GM23338 (cell line): ENCODE measurements around the gene ABR. TPM values are rescaled to one million over a fixed set of nuclear protein-coding genes. Genes with fewer than 3 reads are reported as not detected.

Experiments used
- ATAC-seq: fragments of 200-7000 bp; cut with Tn5 transposase; 3 replicates; pipeline ENCODE4 v1.9.1; 2020
- DNase-seq: peaks from one replicate; pipeline ENCODE4 v3.0.0-alpha.2; 2015; ENCODE audit warnings: low spot score
- H2AFZ ChIP-seq: fragments of 200-600 bp; sonication (generic); 2 replicates; pipeline ENCODE4 v1.8.0; 2016; ENCODE audit warnings: antibody characterized with exemption, mild to moderate bottlenecking, moderate library complexity
- H3F3A ChIP-seq: fragments of 200-600 bp; sonication (generic); replicated peaks from 2 replicates; pipeline ENCODE4 v1.8.0; 2017; ENCODE audit warnings: antibody characterized with exemption, mixed run types, low read depth
- H3K27ac ChIP-seq: fragments of 200-600 bp; sonication (generic); 2 replicates; pipeline ENCODE4 v1.6.1; 2016; ENCODE audit warnings: low read depth
- H3K27me3 ChIP-seq: fragments of 200-600 bp; sonication (generic); 2 replicates; pipeline ENCODE4 v1.8.0; 2016; ENCODE audit warnings: mild to moderate bottlenecking, mixed run types, moderate library complexity; ENCODE audit not compliant: insufficient read depth
- H3K36me3 ChIP-seq: fragments of 200-600 bp; sonication (generic); 2 replicates; pipeline ENCODE4 v1.8.0; 2016; ENCODE audit warnings: mild to moderate bottlenecking; ENCODE audit not compliant: insufficient read depth
- H3K4me1 ChIP-seq: fragments of 200-600 bp; sonication (generic); 2 replicates; pipeline ENCODE4 v1.8.0; 2016; ENCODE audit warnings: mild to moderate bottlenecking, moderate library complexity; ENCODE audit not compliant: insufficient read depth
- H3K4me2 ChIP-seq: fragments of 200-600 bp; sonication (generic); 2 replicates; pipeline ENCODE4 v1.7.1; 2017; ENCODE audit warnings: mixed run types
- H3K4me3 ChIP-seq: fragments of 200-600 bp; sonication (generic); 2 replicates; pipeline ENCODE4 v1.6.1; 2016; ENCODE audit warnings: mixed run types
- H3K79me2 ChIP-seq: fragments of 200-600 bp; sonication (generic); replicated peaks from 2 replicates; pipeline ENCODE4 v1.8.0; 2017; ENCODE audit warnings: mild to moderate bottlenecking; ENCODE audit not compliant: insufficient read depth
- H3K9me2 ChIP-seq: fragments of 200-600 bp; sonication (generic); 2 replicates; pipeline ENCODE4 v1.8.0; 2017; ENCODE audit not compliant: insufficient read depth
- H4K20me1 ChIP-seq: fragments of 200-600 bp; sonication (generic); replicated peaks from 2 replicates; pipeline ENCODE4 v1.8.0; 2017; ENCODE audit warnings: mild to moderate bottlenecking; ENCODE audit not compliant: insufficient read depth
- H3K27ac Mint-ChIP-seq: 2 replicates; pipeline ENCODE4 v1.8.0; 2020; ENCODE audit warnings: inconsistent platforms, mild to moderate bottlenecking, moderate library complexity, mixed read lengths
- H3K27me3 Mint-ChIP-seq: 3 replicates; pipeline ENCODE4 v1.8.0; 2022; ENCODE audit warnings: low read depth, mild to moderate bottlenecking, moderate library complexity, mixed read lengths, inconsistent platforms; ENCODE audit not compliant: insufficient read depth, poor library complexity
- H3K36me3 Mint-ChIP-seq: 3 replicates; pipeline ENCODE4 v1.8.0; 2021; ENCODE audit warnings: low read depth, mild to moderate bottlenecking, inconsistent platforms, moderate library complexity, mixed read lengths
- H3K4me1 Mint-ChIP-seq: 3 replicates; pipeline ENCODE4 v1.8.0; 2020; ENCODE audit warnings: mild to moderate bottlenecking, inconsistent platforms, mixed read lengths
- H3K4me3 Mint-ChIP-seq: 3 replicates; pipeline ENCODE4 v1.8.0; 2021; ENCODE audit warnings: moderate library complexity, mild to moderate bottlenecking, inconsistent platforms, mixed read lengths
- H3K9me3 Mint-ChIP-seq: 3 replicates; pipeline ENCODE4 v1.8.0; 2020; ENCODE audit warnings: moderate library complexity, mild to moderate bottlenecking, inconsistent platforms, mixed read lengths
- CREB1 ChIP-seq: fragments of 250-450 bp; sonication (Bioruptor Pico); IDR thresholded peaks from 2 replicates; pipeline ENCODE4 v1.5.0; 2020; ENCODE audit warnings: low read depth, mild to moderate bottlenecking, moderate library complexity
- EZH2 ChIP-seq: fragments of 200-600 bp; sonication (generic); IDR thresholded peaks from one replicate; pipeline ENCODE4 v1.8.0; 2017; ENCODE audit warnings: antibody characterized with exemption, mild to moderate bottlenecking, low read depth; ENCODE audit not compliant: unreplicated experiment
- EZH2phosphoT487 ChIP-seq: fragments of 200-600 bp; sonication (generic); IDR thresholded peaks from one replicate; pipeline ENCODE4 v1.8.1; 2018; ENCODE audit warnings: antibody characterized with exemption; ENCODE audit not compliant: unreplicated experiment
- JUNB ChIP-seq: IDR thresholded peaks from one replicate; pipeline ENCODE4 v1.6.1; 2016; ENCODE audit warnings: antibody characterized with exemption; ENCODE audit not compliant: unreplicated experiment
- NANOG ChIP-seq: IDR thresholded peaks from 2 replicates; pipeline ENCODE4 v1.6.1; 2016; ENCODE audit warnings: antibody characterized with exemption, borderline replicate concordance
- POLR2AphosphoS5 ChIP-seq: IDR thresholded peaks from 2 replicates; pipeline ENCODE4 v1.6.1; 2016; ENCODE audit warnings: antibody characterized with exemption, low read depth
- STAT1 ChIP-seq: IDR thresholded peaks from one replicate; pipeline ENCODE4 v1.6.1; 2016; ENCODE audit warnings: antibody characterized with exemption; ENCODE audit not compliant: unreplicated experiment
- ZNF114 ChIP-seq: fragments of 250-450 bp; sonication (Bioruptor Pico); IDR thresholded peaks from 2 replicates; pipeline ENCODE4 v1.5.0; 2020; ENCODE audit warnings: mild to moderate bottlenecking, moderate library complexity
- ZNF331 ChIP-seq: fragments of 250-450 bp; sonication (Bioruptor Pico); IDR thresholded peaks from 2 replicates; pipeline ENCODE4 v1.5.0; 2020; ENCODE audit warnings: low read depth, mild to moderate bottlenecking, moderate library complexity
- polyA plus RNA-seq: library from polyadenylated mRNA; unstranded; fragments of >200 nt; fragmentation: Nextera tagmentation; extraction: Ambion mirVana; gene quantifications from 2 replicates; pipeline ENCODE4 v1.2.1, GENCODE V29; 2016
- total RNA-seq: library from RNA; depleted of rRNA; stranded (reverse); fragments of >200 nt; shearing (Covaris generic); gene quantifications from 2 replicates; pipeline ENCODE4 v1.2.3, GENCODE V29; 2014
- TF ChIP-seq, protein P1 (sequence below): IDR thresholded peaks from 2 replicates; pipeline ENCODE4 v1.6.1; 2016; ENCODE audit warnings: antibody characterized with exemption
- TF ChIP-seq, protein P2 (sequence below): IDR thresholded peaks from one replicate; pipeline ENCODE4 v1.6.1; 2018; ENCODE audit warnings: antibody characterized with exemption; ENCODE audit not compliant: unreplicated experiment
- TF ChIP-seq, protein P3 (sequence below), 2 experiments: fragments of 200-600 bp in 1 of 2; sonication (generic) in 1 of 2; conservative IDR thresholded peaks; 2 replicates each; pipeline versions ENCODE4 v1.5.1 to v1.6.1; 2016 to 2017; ENCODE audit warnings: antibody characterized with exemption in 2 of 2, low read depth in 2 of 2, mild to moderate bottlenecking in 2 of 2, moderate library complexity in 1 of 2
- TF ChIP-seq, protein P4 (sequence below): fragments of 250-450 bp; sonication (Bioruptor Pico); IDR thresholded peaks from 2 replicates; pipeline ENCODE4 v1.5.0; 2020; ENCODE audit warnings: mild to moderate bottlenecking, moderate library complexity

Gene ABR
- total and polyA plus RNA-seq, 2 experiments from 2014 or later = 15.0 to 27.7 TPM

DNA sequence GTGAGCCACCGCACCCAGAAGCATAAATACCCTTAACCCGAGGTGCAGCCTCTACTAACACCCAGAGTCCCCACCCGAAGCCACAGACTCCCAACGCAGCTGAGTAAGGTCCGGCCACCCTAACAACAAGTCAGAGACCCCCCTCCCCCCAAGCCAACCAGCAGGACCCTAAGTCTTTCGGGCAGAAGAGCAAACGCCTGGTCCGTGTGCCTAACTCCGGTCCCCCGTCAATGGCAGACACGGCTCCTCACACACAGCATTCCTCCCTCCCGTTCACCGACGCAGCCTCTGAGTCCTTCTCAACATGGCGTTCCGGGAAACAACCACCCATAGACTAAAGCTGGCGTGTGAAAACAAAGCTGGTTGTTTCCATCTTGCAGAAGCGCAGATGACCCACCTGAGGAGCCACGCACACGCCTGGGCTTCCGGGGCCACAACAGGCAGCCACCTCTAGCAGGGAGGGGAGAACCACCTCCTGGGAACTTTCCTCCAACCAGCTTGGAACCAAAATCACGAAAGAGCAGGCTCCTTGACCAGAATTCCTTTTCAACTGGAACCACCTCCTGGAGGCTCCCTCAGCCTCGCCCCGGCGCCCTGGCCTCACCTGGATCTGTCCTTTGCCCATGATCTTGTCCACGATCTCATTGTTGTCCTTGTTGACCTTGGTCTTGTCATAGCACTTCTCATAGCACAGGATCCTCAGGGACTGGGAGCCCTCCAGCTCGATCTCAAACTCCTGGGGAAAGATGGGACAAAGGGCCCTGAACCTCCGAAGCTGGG is 130.1 kb downstream of the ABR start:
- H2AFZ ChIP-seq = no peak overlapping the region
- peaks cover 7% of the 10 kb centered on the region for H3K27me3 Mint-ChIP-seq
- no peak overlapping the region for H3K27ac Mint-ChIP-seq
- H3K4me3 Mint-ChIP-seq = no peak overlapping the region
- H3K9me3 Mint-ChIP-seq = no peaks in the 10 kb centered on the region
- H3K79me2 ChIP-seq = no peaks in the 10 kb centered on the region
- H3K4me2 ChIP-seq = no peak overlapping the region
- no peak overlapping the region for H3K4me3 ChIP-seq
- no peaks in the 10 kb centered on the region for H3K27me3 ChIP-seq
- no peaks in the 10 kb centered on the region; the same call in 2 of the 3 replicates for H3K36me3 Mint-ChIP-seq
- no peak overlapping the region for H3K27ac ChIP-seq
- TF ChIP-seq POLR2AphosphoS5 = no peak
- TF ChIP-seq CREB1 = no peak
- no peak for TF ChIP-seq EZH2phosphoT487
- no peak for TF ChIP-seq STAT1
- TF ChIP-seq, protein P1, sequence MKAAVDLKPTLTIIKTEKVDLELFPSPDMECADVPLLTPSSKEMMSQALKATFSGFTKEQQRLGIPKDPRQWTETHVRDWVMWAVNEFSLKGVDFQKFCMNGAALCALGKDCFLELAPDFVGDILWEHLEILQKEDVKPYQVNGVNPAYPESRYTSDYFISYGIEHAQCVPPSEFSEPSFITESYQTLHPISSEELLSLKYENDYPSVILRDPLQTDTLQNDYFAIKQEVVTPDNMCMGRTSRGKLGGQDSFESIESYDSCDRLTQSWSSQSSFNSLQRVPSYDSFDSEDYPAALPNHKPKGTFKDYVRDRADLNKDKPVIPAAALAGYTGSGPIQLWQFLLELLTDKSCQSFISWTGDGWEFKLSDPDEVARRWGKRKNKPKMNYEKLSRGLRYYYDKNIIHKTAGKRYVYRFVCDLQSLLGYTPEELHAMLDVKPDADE = no peak
- no peak for TF ChIP-seq ZNF331 (CRISPR knock-in tag)
- TF ChIP-seq EZH2 = no peak
- TF ChIP-seq, protein P2, sequence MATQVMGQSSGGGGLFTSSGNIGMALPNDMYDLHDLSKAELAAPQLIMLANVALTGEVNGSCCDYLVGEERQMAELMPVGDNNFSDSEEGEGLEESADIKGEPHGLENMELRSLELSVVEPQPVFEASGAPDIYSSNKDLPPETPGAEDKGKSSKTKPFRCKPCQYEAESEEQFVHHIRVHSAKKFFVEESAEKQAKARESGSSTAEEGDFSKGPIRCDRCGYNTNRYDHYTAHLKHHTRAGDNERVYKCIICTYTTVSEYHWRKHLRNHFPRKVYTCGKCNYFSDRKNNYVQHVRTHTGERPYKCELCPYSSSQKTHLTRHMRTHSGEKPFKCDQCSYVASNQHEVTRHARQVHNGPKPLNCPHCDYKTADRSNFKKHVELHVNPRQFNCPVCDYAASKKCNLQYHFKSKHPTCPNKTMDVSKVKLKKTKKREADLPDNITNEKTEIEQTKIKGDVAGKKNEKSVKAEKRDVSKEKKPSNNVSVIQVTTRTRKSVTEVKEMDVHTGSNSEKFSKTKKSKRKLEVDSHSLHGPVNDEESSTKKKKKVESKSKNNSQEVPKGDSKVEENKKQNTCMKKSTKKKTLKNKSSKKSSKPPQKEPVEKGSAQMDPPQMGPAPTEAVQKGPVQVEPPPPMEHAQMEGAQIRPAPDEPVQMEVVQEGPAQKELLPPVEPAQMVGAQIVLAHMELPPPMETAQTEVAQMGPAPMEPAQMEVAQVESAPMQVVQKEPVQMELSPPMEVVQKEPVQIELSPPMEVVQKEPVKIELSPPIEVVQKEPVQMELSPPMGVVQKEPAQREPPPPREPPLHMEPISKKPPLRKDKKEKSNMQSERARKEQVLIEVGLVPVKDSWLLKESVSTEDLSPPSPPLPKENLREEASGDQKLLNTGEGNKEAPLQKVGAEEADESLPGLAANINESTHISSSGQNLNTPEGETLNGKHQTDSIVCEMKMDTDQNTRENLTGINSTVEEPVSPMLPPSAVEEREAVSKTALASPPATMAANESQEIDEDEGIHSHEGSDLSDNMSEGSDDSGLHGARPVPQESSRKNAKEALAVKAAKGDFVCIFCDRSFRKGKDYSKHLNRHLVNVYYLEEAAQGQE = no peak
- TF ChIP-seq, protein P3, sequence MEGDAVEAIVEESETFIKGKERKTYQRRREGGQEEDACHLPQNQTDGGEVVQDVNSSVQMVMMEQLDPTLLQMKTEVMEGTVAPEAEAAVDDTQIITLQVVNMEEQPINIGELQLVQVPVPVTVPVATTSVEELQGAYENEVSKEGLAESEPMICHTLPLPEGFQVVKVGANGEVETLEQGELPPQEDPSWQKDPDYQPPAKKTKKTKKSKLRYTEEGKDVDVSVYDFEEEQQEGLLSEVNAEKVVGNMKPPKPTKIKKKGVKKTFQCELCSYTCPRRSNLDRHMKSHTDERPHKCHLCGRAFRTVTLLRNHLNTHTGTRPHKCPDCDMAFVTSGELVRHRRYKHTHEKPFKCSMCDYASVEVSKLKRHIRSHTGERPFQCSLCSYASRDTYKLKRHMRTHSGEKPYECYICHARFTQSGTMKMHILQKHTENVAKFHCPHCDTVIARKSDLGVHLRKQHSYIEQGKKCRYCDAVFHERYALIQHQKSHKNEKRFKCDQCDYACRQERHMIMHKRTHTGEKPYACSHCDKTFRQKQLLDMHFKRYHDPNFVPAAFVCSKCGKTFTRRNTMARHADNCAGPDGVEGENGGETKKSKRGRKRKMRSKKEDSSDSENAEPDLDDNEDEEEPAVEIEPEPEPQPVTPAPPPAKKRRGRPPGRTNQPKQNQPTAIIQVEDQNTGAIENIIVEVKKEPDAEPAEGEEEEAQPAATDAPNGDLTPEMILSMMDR (conservative IDR thresholded peaks at IDR 0.05; ENCODE audit: low read depth in 2 of 2) = no peak
- no peak for TF ChIP-seq ZNF114
- TF ChIP-seq JUNB = no peak
- TF ChIP-seq NANOG = no peak
- TF ChIP-seq, protein P4, sequence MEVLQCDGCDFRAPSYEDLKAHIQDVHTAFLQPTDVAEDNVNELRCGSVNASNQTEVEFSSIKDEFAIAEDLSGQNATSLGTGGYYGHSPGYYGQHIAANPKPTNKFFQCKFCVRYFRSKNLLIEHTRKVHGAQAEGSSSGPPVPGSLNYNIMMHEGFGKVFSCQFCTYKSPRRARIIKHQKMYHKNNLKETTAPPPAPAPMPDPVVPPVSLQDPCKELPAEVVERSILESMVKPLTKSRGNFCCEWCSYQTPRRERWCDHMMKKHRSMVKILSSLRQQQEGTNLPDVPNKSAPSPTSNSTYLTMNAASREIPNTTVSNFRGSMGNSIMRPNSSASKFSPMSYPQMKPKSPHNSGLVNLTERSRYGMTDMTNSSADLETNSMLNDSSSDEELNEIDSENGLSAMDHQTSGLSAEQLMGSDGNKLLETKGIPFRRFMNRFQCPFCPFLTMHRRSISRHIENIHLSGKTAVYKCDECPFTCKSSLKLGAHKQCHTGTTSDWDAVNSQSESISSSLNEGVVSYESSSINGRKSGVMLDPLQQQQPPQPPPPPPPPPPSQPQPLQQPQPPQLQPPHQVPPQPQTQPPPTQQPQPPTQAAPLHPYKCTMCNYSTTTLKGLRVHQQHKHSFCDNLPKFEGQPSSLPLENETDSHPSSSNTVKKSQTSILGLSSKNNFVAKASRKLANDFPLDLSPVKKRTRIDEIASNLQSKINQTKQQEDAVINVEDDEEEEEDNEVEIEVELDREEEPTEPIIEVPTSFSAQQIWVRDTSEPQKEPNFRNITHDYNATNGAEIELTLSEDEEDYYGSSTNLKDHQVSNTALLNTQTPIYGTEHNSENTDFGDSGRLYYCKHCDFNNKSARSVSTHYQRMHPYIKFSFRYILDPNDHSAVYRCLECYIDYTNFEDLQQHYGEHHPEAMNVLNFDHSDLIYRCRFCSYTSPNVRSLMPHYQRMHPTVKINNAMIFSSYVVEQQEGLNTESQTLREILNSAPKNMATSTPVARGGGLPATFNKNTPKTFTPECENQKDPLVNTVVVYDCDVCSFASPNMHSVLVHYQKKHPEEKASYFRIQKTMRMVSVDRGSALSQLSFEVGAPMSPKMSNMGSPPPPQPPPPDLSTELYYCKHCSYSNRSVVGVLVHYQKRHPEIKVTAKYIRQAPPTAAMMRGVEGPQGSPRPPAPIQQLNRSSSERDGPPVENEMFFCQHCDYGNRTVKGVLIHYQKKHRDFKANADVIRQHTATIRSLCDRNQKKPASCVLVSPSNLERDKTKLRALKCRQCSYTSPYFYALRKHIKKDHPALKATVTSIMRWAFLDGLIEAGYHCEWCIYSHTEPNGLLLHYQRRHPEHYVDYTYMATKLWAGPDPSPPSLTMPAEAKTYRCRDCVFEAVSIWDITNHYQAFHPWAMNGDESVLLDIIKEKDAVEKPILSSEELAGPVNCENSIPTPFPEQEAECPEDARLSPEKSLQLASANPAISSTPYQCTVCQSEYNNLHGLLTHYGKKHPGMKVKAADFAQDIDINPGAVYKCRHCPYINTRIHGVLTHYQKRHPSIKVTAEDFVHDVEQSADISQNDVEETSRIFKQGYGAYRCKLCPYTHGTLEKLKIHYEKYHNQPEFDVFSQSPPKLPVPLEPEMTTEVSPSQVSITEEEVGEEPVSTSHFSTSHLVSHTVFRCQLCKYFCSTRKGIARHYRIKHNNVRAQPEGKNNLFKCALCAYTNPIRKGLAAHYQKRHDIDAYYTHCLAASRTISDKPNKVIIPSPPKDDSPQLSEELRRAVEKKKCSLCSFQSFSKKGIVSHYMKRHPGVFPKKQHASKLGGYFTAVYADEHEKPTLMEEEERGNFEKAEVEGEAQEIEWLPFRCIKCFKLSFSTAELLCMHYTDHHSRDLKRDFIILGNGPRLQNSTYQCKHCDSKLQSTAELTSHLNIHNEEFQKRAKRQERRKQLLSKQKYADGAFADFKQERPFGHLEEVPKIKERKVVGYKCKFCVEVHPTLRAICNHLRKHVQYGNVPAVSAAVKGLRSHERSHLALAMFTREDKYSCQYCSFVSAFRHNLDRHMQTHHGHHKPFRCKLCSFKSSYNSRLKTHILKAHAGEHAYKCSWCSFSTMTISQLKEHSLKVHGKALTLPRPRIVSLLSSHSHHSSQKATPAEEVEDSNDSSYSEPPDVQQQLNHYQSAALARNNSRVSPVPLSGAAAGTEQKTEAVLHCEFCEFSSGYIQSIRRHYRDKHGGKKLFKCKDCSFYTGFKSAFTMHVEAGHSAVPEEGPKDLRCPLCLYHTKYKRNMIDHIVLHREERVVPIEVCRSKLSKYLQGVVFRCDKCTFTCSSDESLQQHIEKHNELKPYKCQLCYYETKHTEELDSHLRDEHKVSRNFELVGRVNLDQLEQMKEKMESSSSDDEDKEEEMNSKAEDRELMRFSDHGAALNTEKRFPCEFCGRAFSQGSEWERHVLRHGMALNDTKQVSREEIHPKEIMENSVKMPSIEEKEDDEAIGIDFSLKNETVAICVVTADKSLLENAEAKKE = no peak
- H3K4me1 ChIP-seq = no peaks in the 10 kb centered on the region
- no peaks in the 10 kb centered on the region; the same call in 1 of the 2 replicates for H3F3A ChIP-seq
- ATAC-seq (no peak), DNase-seq (no peak)
- H3K4me1 Mint-ChIP-seq = peaks cover 2% of the 10 kb centered on the region; the same call in 1 of the 3 replicates
- no peaks in the 10 kb centered on the region for H3K9me2 ChIP-seq
- H3K36me3 ChIP-seq = no peaks in the 10 kb centered on the region
- H4K20me1 ChIP-seq = no peaks in the 10 kb centered on the region
